H9 (cell line): ENCODE measurements around the gene ALG1L2. TPM values are rescaled to one million over a fixed set of nuclear protein-coding genes. Genes with fewer than 3 reads are reported as not detected.
"Not testable (repeated sequence)": the region's sequence is repeated elsewhere in the genome, so short reads cannot be mapped to it uniquely, and the experiment has no call there.

Experiments
- DNase-seq: peaks from one replicate; pipeline ENCODE4 v3.0.0-alpha.2; 2017
- H2AFZ ChIP-seq: one replicate; pipeline ENCODE4 v1.6.1; 2013; ENCODE audit warnings: mild to moderate bottlenecking, low read length, control low read depth, moderate library complexity
- H2AK5ac ChIP-seq: 2 replicates; pipeline ENCODE4 v1.6.1; 2013; ENCODE audit warnings: low read length, control low read depth, mixed read lengths; ENCODE audit not compliant: insufficient read length
- H2BK120ac ChIP-seq: one replicate; pipeline ENCODE4 v1.6.1; 2013; ENCODE audit warnings: low read depth, mild to moderate bottlenecking, low read length, control low read depth, inconsistent platforms; ENCODE audit not compliant: poor library complexity, severe bottlenecking
- H2BK12ac ChIP-seq: 2 replicates; pipeline ENCODE4 v1.6.1; 2013; ENCODE audit warnings: low read length, control low read depth, mixed read lengths, low read depth; ENCODE audit not compliant: insufficient read length
- H2BK15ac ChIP-seq: 2 replicates; pipeline ENCODE4 v1.6.1; 2013; ENCODE audit warnings: low read depth, low read length, control low read depth
- H2BK20ac ChIP-seq: one replicate; pipeline ENCODE4 v1.6.1; 2013; ENCODE audit warnings: low read depth, mild to moderate bottlenecking, low read length, control low read depth, inconsistent platforms; ENCODE audit not compliant: poor library complexity, severe bottlenecking
- H2BK5ac ChIP-seq: 2 replicates; pipeline ENCODE4 v1.6.1; 2013; ENCODE audit warnings: low read length, control low read depth, mixed read lengths; ENCODE audit not compliant: insufficient read length
- H3K14ac ChIP-seq: 2 replicates; pipeline ENCODE4 v1.6.1; 2013; ENCODE audit warnings: low read length, control low read depth; ENCODE audit not compliant: insufficient read depth
- H3K18ac ChIP-seq: 2 replicates; pipeline ENCODE4 v1.6.1; 2013; ENCODE audit warnings: low read depth, mild to moderate bottlenecking, mixed read lengths, low read length, control low read depth; ENCODE audit not compliant: insufficient read length
- H3K23ac ChIP-seq: 2 replicates; pipeline ENCODE4 v1.6.1; 2013; ENCODE audit warnings: low read length, control low read depth, mixed read lengths, low read depth; ENCODE audit not compliant: insufficient read length
- H3K23me2 ChIP-seq: 2 replicates; pipeline ENCODE4 v1.6.1; 2013; ENCODE audit warnings: low read depth, mild to moderate bottlenecking, mixed read lengths, low read length, control low read depth; ENCODE audit not compliant: insufficient read length, poor library complexity, severe bottlenecking
- H3K27ac ChIP-seq: 2 replicates; pipeline ENCODE4 v1.5.1; 2013; ENCODE audit warnings: low read length, control low read depth, mixed read lengths, low read depth; ENCODE audit not compliant: insufficient read length
- H3K27me3 ChIP-seq: 2 replicates; pipeline ENCODE4 v1.6.1; 2013; ENCODE audit warnings: low read length, control low read depth, inconsistent platforms; ENCODE audit not compliant: insufficient read depth
- H3K4ac ChIP-seq: 2 replicates; pipeline ENCODE4 v1.6.1; 2013; ENCODE audit warnings: low read depth, mild to moderate bottlenecking, control low read depth, inconsistent platforms, low read length, moderate library complexity
- H3K4me1 ChIP-seq: 2 replicates; pipeline ENCODE4 v1.6.1; 2013; ENCODE audit warnings: low read length, control low read depth, inconsistent platforms; ENCODE audit not compliant: insufficient read depth
- H3K4me2 ChIP-seq: 2 replicates; pipeline ENCODE4 v1.6.1; 2013; ENCODE audit warnings: low read length, control low read depth, mixed read lengths; ENCODE audit not compliant: insufficient read length, insufficient read depth
- H3K56ac ChIP-seq: 2 replicates; pipeline ENCODE4 v1.6.1; 2013; ENCODE audit warnings: low read depth, mild to moderate bottlenecking, mixed read lengths, low read length, control low read depth; ENCODE audit not compliant: insufficient read length
- H3K79me1 ChIP-seq: 2 replicates; pipeline ENCODE4 v1.6.1; 2013; ENCODE audit warnings: low read depth, mild to moderate bottlenecking, moderate library complexity, low read length, control low read depth, inconsistent platforms; ENCODE audit not compliant: insufficient read depth, poor library complexity, severe bottlenecking
- H3K79me2 ChIP-seq: 2 replicates; pipeline ENCODE4 v1.6.1; 2013; ENCODE audit warnings: low read length, control low read depth, inconsistent platforms; ENCODE audit not compliant: insufficient read depth
- H3K9ac ChIP-seq: 2 replicates; pipeline ENCODE4 v1.6.1; 2013; ENCODE audit warnings: low read length, control low read depth, mixed read lengths; ENCODE audit not compliant: insufficient read length; ENCODE audit errors: extremely low read depth
- H3K9me3 ChIP-seq: one replicate; pipeline ENCODE4 v1.6.1; 2013; ENCODE audit warnings: low read depth, low read length, inconsistent platforms; ENCODE audit not compliant: control insufficient read depth
- H3T11ph ChIP-seq: one replicate; pipeline ENCODE4 v1.6.1; 2013; ENCODE audit warnings: mild to moderate bottlenecking, low read length, control low read depth, inconsistent platforms
- H4K20me1 ChIP-seq: one replicate; pipeline ENCODE4 v1.6.1; 2013; ENCODE audit not compliant: control insufficient read depth, insufficient read length, insufficient read depth
- H4K5ac ChIP-seq: 2 replicates; pipeline ENCODE4 v1.6.1; 2013; ENCODE audit warnings: low read depth, mild to moderate bottlenecking, mixed read lengths, low read length, control low read depth; ENCODE audit not compliant: insufficient read length
- H4K8ac ChIP-seq: replicated peaks from 2 replicates; pipeline ENCODE4 v1.6.1; 2013; ENCODE audit warnings: low read length, control low read depth, mixed read lengths, low read depth; ENCODE audit not compliant: insufficient read length
- H4K91ac ChIP-seq: 2 replicates; pipeline ENCODE4 v1.6.1; 2013; ENCODE audit warnings: low read depth, mild to moderate bottlenecking, moderate library complexity, mixed read lengths, low read length, control low read depth; ENCODE audit not compliant: insufficient read length
- H3K27ac Mint-ChIP-seq, 3 experiments: 2 replicates in 2 of 3; 3 replicates in 1 of 3; pipeline ENCODE4 v1.8.0; 2020 to 2021; ENCODE audit warnings: mixed read lengths in 3 of 3, mild to moderate bottlenecking in 1 of 3, moderate library complexity in 1 of 3
- H3K27me3 Mint-ChIP-seq: 2 replicates; pipeline ENCODE4 v1.8.0; 2021; ENCODE audit warnings: low read depth, mild to moderate bottlenecking, moderate library complexity, mixed read lengths
- H3K36me3 Mint-ChIP-seq, 3 experiments: 2 replicates in 2 of 3; 3 replicates in 1 of 3; pipeline ENCODE4 v1.8.0; 2020 to 2021; ENCODE audit warnings: low read depth in 3 of 3, mixed read lengths in 3 of 3; ENCODE audit not compliant: insufficient read depth in 1 of 3
- H3K4me1 Mint-ChIP-seq, 2 experiments: 2 replicates each; pipeline ENCODE4 v1.8.0; 2020; ENCODE audit warnings: mixed read lengths in 2 of 2
- H3K4me3 Mint-ChIP-seq, 2 experiments: 2 replicates in 1 of 2; 3 replicates in 1 of 2; pipeline ENCODE4 v1.8.0; 2020 to 2021; ENCODE audit warnings: mild to moderate bottlenecking in 2 of 2, mixed read lengths in 2 of 2, moderate library complexity in 1 of 2
- H3K9me3 Mint-ChIP-seq, 2 experiments: 2 replicates in 1 of 2; 3 replicates in 1 of 2; pipeline ENCODE4 v1.8.0; 2020; ENCODE audit warnings: mild to moderate bottlenecking in 2 of 2, mixed read lengths in 2 of 2, moderate library complexity in 1 of 2
- WGBS: extraction: QIAGEN DNeasy Blood & Tissue Kit; methylation state at CpG from one replicate; pipeline ENCODE4 v1.1.7; 2013; ENCODE audit warnings: missing lambda C conversion rate, low lambda C conversion rate, mixed read lengths; ENCODE audit not compliant: insufficient read length; ENCODE audit errors: extremely low coverage; 5-methylcytosine and 5-hydroxymethylcytosine counted together
- total RNA-seq: library from RNA; stranded (reverse); gene quantifications from 2 replicates; pipeline ENCODE4 v1.2.1, GENCODE V29; 2021

Gene ALG1L2
- total RNA-seq, 1 experiment from 2014 or later, result 1.2 TPM

DNA sequence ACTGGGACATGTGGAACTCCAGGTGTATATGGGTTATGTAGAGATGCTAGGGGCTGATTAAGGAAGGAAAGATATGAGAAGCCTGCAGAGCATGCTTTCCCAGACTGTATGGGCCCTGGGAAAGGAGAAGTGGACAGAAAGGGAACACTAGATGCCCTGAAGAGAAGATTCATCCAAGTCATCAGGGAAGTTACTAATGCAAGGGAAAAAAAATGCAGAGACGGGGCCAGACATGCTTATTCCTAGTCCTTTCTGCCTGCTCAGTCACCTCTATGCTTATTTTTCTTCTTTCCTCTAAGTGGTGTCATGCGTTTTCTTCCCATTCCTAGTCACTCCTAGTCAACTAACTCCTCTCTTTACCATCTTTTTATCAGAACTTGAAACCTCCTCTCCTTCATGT is 43.8 kb downstream of the ALG1L2 start:
- not testable (repeated sequence) for H4K5ac ChIP-seq, H3K27me3 Mint-ChIP-seq, H3K9ac ChIP-seq, H2BK5ac ChIP-seq, H3K56ac ChIP-seq, H3K23ac ChIP-seq, H3K4me1 ChIP-seq, H4K91ac ChIP-seq, H2BK20ac ChIP-seq, H3K79me1 ChIP-seq, H3K4me3 Mint-ChIP-seq, H3K9me3 Mint-ChIP-seq, H2AFZ ChIP-seq, H3K27me3 ChIP-seq, H3K4me1 Mint-ChIP-seq, H2BK15ac ChIP-seq, H4K8ac ChIP-seq, H3K79me2 ChIP-seq, H2BK120ac ChIP-seq, H3K23me2 ChIP-seq, H3K27ac Mint-ChIP-seq, H3K9me3 ChIP-seq, H3T11ph ChIP-seq, H3K18ac ChIP-seq, H3K4ac ChIP-seq, DNase-seq, H3K27ac ChIP-seq, H3K14ac ChIP-seq, H4K20me1 ChIP-seq, H3K4me2 ChIP-seq, H2AK5ac ChIP-seq, H3K36me3 Mint-ChIP-seq, H2BK12ac ChIP-seq
- WGBS, result no CpG with 5 or more reads among the region's 2 CpGs
